ENCODE data around the gene MAP1B.

Gene MAP1B

DNA sequence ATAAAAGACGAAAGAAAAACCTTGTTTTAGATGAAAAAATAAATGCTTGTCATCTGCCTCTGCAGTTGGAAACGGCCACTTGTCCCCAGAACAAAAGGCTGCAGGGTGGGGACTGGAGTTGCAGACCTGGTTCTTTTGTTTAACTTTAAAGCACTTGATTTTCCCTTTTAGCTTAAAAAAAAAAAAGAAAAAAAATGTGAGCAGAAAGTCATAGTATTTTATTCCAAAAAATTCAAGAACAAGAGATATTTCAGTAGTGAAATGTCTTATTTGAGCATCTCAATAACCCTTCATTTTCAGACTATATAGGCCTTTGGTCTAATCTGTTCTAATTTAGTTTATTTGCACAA is 1.8 kb downstream of the MAP1B start:
- H3K36me3 ChIP-seq (ENCODE audit: insufficient read depth): no peaks in the 10 kb centered on the region
- peak overlapping the region; percentile 71 for H2AFZ ChIP-seq (ENCODE audit: low read depth)
- TF ChIP-seq, protein P1, sequence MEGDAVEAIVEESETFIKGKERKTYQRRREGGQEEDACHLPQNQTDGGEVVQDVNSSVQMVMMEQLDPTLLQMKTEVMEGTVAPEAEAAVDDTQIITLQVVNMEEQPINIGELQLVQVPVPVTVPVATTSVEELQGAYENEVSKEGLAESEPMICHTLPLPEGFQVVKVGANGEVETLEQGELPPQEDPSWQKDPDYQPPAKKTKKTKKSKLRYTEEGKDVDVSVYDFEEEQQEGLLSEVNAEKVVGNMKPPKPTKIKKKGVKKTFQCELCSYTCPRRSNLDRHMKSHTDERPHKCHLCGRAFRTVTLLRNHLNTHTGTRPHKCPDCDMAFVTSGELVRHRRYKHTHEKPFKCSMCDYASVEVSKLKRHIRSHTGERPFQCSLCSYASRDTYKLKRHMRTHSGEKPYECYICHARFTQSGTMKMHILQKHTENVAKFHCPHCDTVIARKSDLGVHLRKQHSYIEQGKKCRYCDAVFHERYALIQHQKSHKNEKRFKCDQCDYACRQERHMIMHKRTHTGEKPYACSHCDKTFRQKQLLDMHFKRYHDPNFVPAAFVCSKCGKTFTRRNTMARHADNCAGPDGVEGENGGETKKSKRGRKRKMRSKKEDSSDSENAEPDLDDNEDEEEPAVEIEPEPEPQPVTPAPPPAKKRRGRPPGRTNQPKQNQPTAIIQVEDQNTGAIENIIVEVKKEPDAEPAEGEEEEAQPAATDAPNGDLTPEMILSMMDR (conservative IDR thresholded peaks at IDR 0.05; ENCODE audit: low read depth, low read length): no peak
- H4K20me1 ChIP-seq (ENCODE audit: insufficient read depth): no peaks in the 10 kb centered on the region
- H3K27ac ChIP-seq: no peak overlapping the region
- peaks cover 7% of the 10 kb centered on the region for H3K4me1 ChIP-seq (ENCODE audit: low read depth, poor library complexity, severe bottlenecking)
- peak overlapping the region; percentile 30 for H3K4me2 ChIP-seq
- H3K4me3 ChIP-seq (IDR thresholded peaks at IDR 0.05; ENCODE audit: insufficient read depth, low read depth, low read length): no peak overlapping the region
- H3K79me2 ChIP-seq (ENCODE audit: insufficient read depth, low read depth): no peaks in the 10 kb centered on the region
- no peaks in the 10 kb centered on the region for H3K27me3 ChIP-seq (ENCODE audit: insufficient read depth, low read depth)
- peak overlapping the region; percentile 65; the same call in 1 of the 2 replicates for H3K9ac ChIP-seq

DNA sequence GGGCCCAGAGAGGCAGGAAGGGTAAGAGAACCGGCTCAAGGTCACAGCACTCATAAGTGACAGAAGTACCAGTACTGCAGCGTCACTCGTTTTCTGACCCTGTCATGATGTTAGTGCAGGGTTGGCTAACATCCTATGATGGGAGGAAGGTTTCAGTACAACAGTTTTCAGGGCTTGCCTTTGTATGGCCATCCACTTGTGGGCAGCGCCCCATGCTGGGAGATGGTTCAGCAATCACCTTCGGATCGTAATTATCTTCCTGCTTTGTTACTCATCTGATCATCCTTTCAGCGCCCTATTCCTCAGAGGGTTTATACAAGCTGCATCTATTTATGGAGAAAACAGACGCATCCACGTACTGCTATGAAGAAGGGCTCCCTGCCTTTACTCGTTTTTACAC is 2.4 kb downstream of the MAP1B start:
- Histone ChIP-seq H3K36me3 (ENCODE audit: insufficient read depth) (no peaks in the 10 kb centered on the region), H3K9ac (no peak overlapping the region), H3K27me3 (ENCODE audit: insufficient read depth, low read depth) (no peaks in the 10 kb centered on the region), H3K79me2 (ENCODE audit: insufficient read depth, low read depth) (no peaks in the 10 kb centered on the region), H3K4me2 (no peak overlapping the region), H3K4me3 (IDR thresholded peaks at IDR 0.05; ENCODE audit: insufficient read depth, low read depth, low read length) (no peak overlapping the region), H3K27ac (no peak overlapping the region), H4K20me1 (ENCODE audit: insufficient read depth) (no peaks in the 10 kb centered on the region), H3K4me1 (ENCODE audit: low read depth, poor library complexity, severe bottlenecking) (peaks cover 7% of the 10 kb centered on the region), H2AFZ (ENCODE audit: low read depth) (no peak overlapping the region)
- TF ChIP-seq, protein P1 (conservative IDR thresholded peaks at IDR 0.05; ENCODE audit: low read depth, low read length): no peak

DNA sequence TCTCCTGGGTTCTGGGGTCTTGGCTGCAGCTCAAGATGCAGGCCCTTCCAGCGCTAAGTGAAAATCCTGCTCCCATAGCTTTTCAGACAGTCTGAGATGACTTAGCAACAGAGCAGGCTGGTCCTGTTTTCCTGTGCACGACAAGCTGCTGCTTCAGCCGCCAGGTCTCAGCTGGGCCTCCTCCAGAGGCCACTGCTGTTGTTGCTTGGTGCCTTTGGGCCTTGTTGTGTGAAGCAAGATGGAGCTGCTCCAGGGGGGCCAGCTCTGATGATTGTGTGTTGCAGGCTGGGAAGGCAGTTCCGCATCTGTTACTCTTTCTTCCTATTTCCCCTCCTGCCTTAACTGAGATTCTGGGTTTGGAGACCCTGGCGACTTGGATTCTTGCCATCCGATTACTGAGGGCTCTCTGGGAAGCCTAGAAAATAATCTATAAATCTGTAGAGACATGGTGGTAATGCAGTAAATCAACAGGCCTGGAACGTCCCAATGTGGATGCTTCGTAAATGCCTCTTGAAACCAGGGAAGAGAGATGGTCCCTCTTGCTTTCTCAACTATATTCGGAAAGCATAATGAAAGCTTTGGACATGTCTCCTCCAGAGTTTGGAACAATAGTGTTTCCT is 3.2 kb downstream of the MAP1B start:
- TF ChIP-seq, protein P1 (conservative IDR thresholded peaks at IDR 0.05; ENCODE audit: low read depth, low read length): no peak
- Histone ChIP-seq H4K20me1 (ENCODE audit: insufficient read depth) (no peaks in the 10 kb centered on the region), H3K27me3 (ENCODE audit: insufficient read depth, low read depth) (no peaks in the 10 kb centered on the region), H3K9ac (no peak overlapping the region), H3K4me2 (no peak overlapping the region), H3K36me3 (ENCODE audit: insufficient read depth) (no peaks in the 10 kb centered on the region), H2AFZ (ENCODE audit: low read depth) (no peak overlapping the region), H3K27ac (no peak overlapping the region), H3K4me1 (ENCODE audit: low read depth, poor library complexity, severe bottlenecking) (peaks cover 7% of the 10 kb centered on the region), H3K79me2 (ENCODE audit: insufficient read depth, low read depth) (no peaks in the 10 kb centered on the region), H3K4me3 (IDR thresholded peaks at IDR 0.05; ENCODE audit: insufficient read depth, low read depth, low read length) (no peak overlapping the region)

DNA sequence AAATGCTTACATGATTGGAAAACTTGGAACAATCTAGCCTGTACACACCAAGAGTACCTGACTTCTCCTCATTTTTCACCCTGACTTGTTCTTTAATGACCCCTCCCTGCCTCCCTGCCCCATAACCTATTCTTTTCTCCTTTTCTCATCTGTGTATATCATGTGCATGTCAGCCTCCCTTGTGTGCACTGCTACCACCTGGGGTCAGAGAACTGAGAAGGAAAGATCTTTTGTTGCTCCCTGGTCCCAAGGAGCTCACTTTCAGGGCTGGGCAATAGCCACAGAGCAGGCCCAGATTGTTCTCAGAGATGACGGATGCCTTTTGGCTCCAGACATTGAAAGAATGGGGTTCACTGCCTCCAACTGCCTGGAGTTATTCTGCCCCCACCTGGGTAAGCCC is 5.1 kb downstream of the MAP1B start:
- Histone ChIP-seq H3K79me2 (ENCODE audit: insufficient read depth, low read depth) (no peaks in the 10 kb centered on the region), H3K27me3 (ENCODE audit: insufficient read depth, low read depth) (no peaks in the 10 kb centered on the region), H3K36me3 (ENCODE audit: insufficient read depth) (no peaks in the 10 kb centered on the region), H3K4me2 (no peak overlapping the region), H3K27ac (no peak overlapping the region), H3K9ac (no peak overlapping the region), H4K20me1 (ENCODE audit: insufficient read depth) (no peaks in the 10 kb centered on the region), H3K4me3 (IDR thresholded peaks at IDR 0.05; ENCODE audit: insufficient read depth, low read depth, low read length) (no peak overlapping the region), H3K4me1 (ENCODE audit: low read depth, poor library complexity, severe bottlenecking) (peaks cover 7% of the 10 kb centered on the region), H2AFZ (ENCODE audit: low read depth) (no peak overlapping the region)
- TF ChIP-seq, protein P1 (conservative IDR thresholded peaks at IDR 0.05; ENCODE audit: low read depth, low read length): no peak
